CD8-positive, alpha-beta memory T cell (primary cell): ENCODE measurements around the gene LYST. TPM values are rescaled to one million over a fixed set of nuclear protein-coding genes. Genes with fewer than 3 reads are reported as not detected.

Source experiments
- CTCF ChIA-PET: fragments of 350-600 bp; sonication (Branson Sonifier 250); formaldehyde crosslinking; loops from one replicate; lab custom pipeline; 2021; ENCODE audit warnings: antibody characterized with exemption; lab: Charles Lee
- POLR2A ChIA-PET: fragments of 350-600 bp; sonication (Branson Sonifier 250); formaldehyde crosslinking; loops from one replicate; lab custom pipeline; 2021; ENCODE audit warnings: antibody characterized with exemption; lab: Charles Lee
- DNase-seq, 5 donors: peaks; one replicate each; pipeline versions ENCODE4 v3.0.0 to v3.0.0-alpha.2; 2020 to 2022; ENCODE audit warnings: mixed read lengths in 1 of 5
- H3K27ac ChIP-seq: one replicate; pipeline ENCODE4 v1.7.0; 2013; ENCODE audit warnings: low read depth, mild to moderate bottlenecking, low read length, moderate library complexity
- H3K27me3 ChIP-seq: 2 replicates; pipeline ENCODE4 v1.7.0; 2013; ENCODE audit warnings: low read length, mild to moderate bottlenecking; ENCODE audit not compliant: insufficient read depth, poor library complexity, severe bottlenecking
- H3K36me3 ChIP-seq: 2 replicates; pipeline ENCODE4 v1.7.0; 2013; ENCODE audit warnings: mild to moderate bottlenecking, low read length, moderate library complexity; ENCODE audit not compliant: insufficient read depth
- H3K4me1 ChIP-seq: 2 replicates; pipeline ENCODE4 v1.7.0; 2013; ENCODE audit warnings: mild to moderate bottlenecking, low read length, moderate library complexity; ENCODE audit not compliant: insufficient read depth
- H3K4me3 ChIP-seq: 2 replicates; pipeline ENCODE4 v1.7.0; 2013; ENCODE audit warnings: mild to moderate bottlenecking, low read length
- H3K9me3 ChIP-seq: 2 replicates; pipeline ENCODE4 v1.7.0; 2013; ENCODE audit warnings: mild to moderate bottlenecking, low read length
- H3K27ac Mint-ChIP-seq, 8 donors: one replicate each; pipeline ENCODE4 v1.8.0; 2020 to 2021; ENCODE audit warnings: mixed read lengths in 8 of 8, mild to moderate bottlenecking in 6 of 8, inconsistent platforms in 3 of 8, moderate library complexity in 3 of 8
- H3K27me3 Mint-ChIP-seq, 2 donors: one replicate each; pipeline ENCODE4 v1.8.0; 2020 to 2021; ENCODE audit warnings: mixed read lengths in 2 of 2, mild to moderate bottlenecking in 1 of 2, moderate library complexity in 1 of 2
- H3K36me3 Mint-ChIP-seq, 3 donors: one replicate each; pipeline ENCODE4 v1.8.0; 2020 to 2021; ENCODE audit warnings: mixed read lengths in 3 of 3, inconsistent platforms in 1 of 3, mild to moderate bottlenecking in 1 of 3
- H3K4me1 Mint-ChIP-seq, 3 donors: one replicate each; pipeline ENCODE4 v1.8.0; 2020 to 2021; ENCODE audit warnings: mixed read lengths in 3 of 3, inconsistent platforms in 1 of 3, mild to moderate bottlenecking in 1 of 3
- H3K4me3 Mint-ChIP-seq, 7 donors: one replicate each; pipeline ENCODE4 v1.8.0; 2020 to 2021; ENCODE audit warnings: mixed read lengths in 7 of 7, mild to moderate bottlenecking in 6 of 7, moderate library complexity in 4 of 7, inconsistent platforms in 2 of 7
- H3K9me3 Mint-ChIP-seq, 5 donors: one replicate each; pipeline ENCODE4 v1.8.0; 2020 to 2022; ENCODE audit warnings: mixed read lengths in 5 of 5, mild to moderate bottlenecking in 3 of 5, moderate library complexity in 2 of 5, inconsistent platforms in 1 of 5
- polyA plus RNA-seq: library from polyadenylated mRNA; unstranded; fragments of 300-500 nt; fragmentation: Illumina TruSeq; gene quantifications from one replicate; pipeline ENCODE4 v1.2.3, GENCODE V29; 2021
- total RNA-seq, 2 experiments: library from RNA; stranded (reverse); gene quantifications; one replicate each; pipeline ENCODE4 v1.2.3, GENCODE V29; 2021

LYST gene
- total and polyA plus RNA-seq, 3 experiments from 2014 or later, result 24.1 to 79.9 (median 76.9) TPM

DNA sequence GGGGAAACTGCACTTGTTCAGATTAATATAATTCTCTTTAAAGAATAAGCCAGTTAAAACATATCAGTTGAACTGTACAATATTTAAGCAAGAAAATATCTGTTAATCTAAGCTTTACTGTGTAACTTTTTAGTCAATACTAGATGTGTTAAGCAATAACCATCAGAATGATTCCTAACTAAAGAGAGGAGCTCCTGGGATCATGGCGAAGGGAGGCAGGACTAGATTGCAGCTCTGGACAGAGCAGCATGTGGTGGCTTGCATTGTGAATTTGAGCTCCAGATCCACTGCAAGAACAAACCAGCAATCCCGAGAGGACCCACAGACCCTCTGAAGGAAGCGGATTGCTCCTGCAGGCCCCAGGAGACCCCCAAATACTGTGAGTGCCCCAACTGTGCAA, 21.9 kb downstream of the LYST start:
- Histone ChIP-seq H3K4me1 (peaks cover 25% of the 10 kb centered on the region), H3K36me3 (no peaks in the 10 kb centered on the region), H3K4me3 (no peak overlapping the region), H3K9me3 (no peaks in the 10 kb centered on the region), H3K27ac (no peak overlapping the region), H3K27me3 (no peaks in the 10 kb centered on the region)
- Mint-ChIP-seq H3K27ac (peak overlapping the region in 3 of 8 donors; percentile 61 to 79 (median 70)), H3K27me3 (no peaks in the 10 kb centered on the region), H3K4me3 (no peak overlapping the region), H3K9me3 (peaks cover 0 to 9% (median 0%) of the 10 kb centered on the region in 5 donors), H3K4me1 (peaks cover 78 to 98% (median 79%) of the 10 kb centered on the region in 3 donors), H3K36me3 (peaks cover 0 to 12% (median 9%) of the 10 kb centered on the region in 3 donors)
- CTCF ChIA-PET, result interaction anchor here (1.3 to 3.4 kb wide), 3 partner anchors 21 to 127 kb away, joined by 3 to 11 read pairs (median 6); no protein-coding TSS in a partner anchor
- POLR2A ChIA-PET, result no interaction called here
- DNase-seq, result no peak

DNA sequence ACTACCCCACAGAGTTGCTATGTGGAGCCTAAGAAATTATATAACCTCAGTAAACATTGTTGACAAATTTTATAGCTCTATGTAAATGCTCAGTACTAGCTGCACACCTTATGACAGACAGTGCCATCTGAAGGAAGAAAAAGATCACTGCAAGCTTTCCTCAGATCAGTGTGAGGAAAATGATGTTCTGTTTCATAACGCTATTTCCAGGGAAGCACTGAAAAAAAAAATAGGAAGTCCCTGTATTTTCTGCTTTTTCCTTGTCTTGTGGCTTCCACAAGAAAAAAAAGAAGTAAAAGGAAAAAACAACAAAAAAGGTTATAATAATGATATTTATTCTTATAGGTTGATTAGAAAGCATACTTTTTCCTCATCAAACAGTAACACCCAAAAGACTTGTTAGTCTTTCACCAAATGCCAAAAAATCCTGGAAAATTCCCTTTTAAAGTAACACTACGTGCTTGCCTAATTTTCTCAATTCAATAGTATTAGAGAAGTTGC, 23.2 kb downstream of the LYST start:
- ChIA-PET POLR2A (no interaction called here), CTCF (interaction anchor here (0.6 to 1.6 kb wide), 12 partner anchors 8 to 339 kb away, joined by 3 to 12 read pairs (median 4); partner anchors contain the start of gene B3GALNT2)
- Histone ChIP-seq H3K36me3 (no peaks in the 10 kb centered on the region), H3K9me3 (no peaks in the 10 kb centered on the region), H3K4me1 (peaks cover 16% of the 10 kb centered on the region), H3K27ac (no peak overlapping the region), H3K4me3 (no peak overlapping the region), H3K27me3 (no peaks in the 10 kb centered on the region)
- DNase-seq, result no peak
- Mint-ChIP-seq H3K27ac (peak overlapping the region in 2 of 8 donors; percentile 24 to 35), H3K36me3 (peaks cover 0 to 13% (median 9%) of the 10 kb centered on the region in 3 donors), H3K27me3 (no peaks in the 10 kb centered on the region), H3K9me3 (peaks cover 0 to 9% (median 0%) of the 10 kb centered on the region in 5 donors), H3K4me3 (no peak overlapping the region), H3K4me1 (peaks cover 68 to 87% (median 71%) of the 10 kb centered on the region in 3 donors)

DNA sequence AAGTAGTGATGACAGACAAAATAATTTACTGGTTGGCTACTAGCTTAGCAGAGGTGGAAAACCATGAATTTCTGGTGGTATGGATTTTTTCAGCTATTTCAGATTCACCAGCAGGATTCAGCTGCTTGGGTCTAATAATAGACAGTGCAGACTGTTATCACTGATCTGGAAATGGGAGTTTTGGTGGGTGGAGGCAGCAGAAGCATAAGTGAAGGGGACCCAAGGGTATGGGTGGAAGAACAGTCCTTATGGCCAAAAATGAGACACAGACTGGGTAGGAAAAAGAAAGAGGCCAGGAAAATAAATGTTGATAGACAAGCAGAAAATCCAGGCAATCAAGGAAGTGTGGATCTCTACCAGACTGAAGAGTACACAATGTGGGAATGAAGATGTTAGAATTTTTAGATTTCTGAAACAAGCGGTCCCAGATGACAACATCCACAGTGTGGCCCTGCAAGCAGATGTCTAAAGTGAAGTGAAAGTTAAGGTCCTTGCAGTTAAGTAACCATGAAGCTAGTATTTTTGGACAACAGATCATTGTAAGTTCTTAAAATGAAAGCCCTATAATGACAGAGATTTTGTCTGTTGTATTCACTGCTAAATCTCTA, 24.7 kb downstream of the LYST start:
- CTCF ChIA-PET, result interaction anchor here (1.2 to 1.6 kb wide), 5 partner anchors 19 to 130 kb away, joined by 3 to 5 read pairs (median 4); no protein-coding TSS in a partner anchor
- H3K9me3 ChIP-seq, result no peaks in the 10 kb centered on the region
- H3K27ac Mint-ChIP-seq, result peak overlapping the region in 5 of 8 donors; percentile 34 to 49 (median 37)
- no peak overlapping the region for H3K27ac ChIP-seq
- peaks cover 53 to 72% (median 57%) of the 10 kb centered on the region in 3 donors for H3K4me1 Mint-ChIP-seq
- H3K27me3 ChIP-seq, result no peaks in the 10 kb centered on the region
- no peak for DNase-seq
- no peaks in the 10 kb centered on the region for H3K27me3 Mint-ChIP-seq
- POLR2A ChIA-PET, result no interaction called here
- peaks cover 10% of the 10 kb centered on the region for H3K4me1 ChIP-seq
- H3K4me3 Mint-ChIP-seq, result peak overlapping the region in 1 of 7 donors; percentile 17
- peaks cover 0 to 7% (median 0%) of the 10 kb centered on the region in 5 donors for H3K9me3 Mint-ChIP-seq
- H3K36me3 Mint-ChIP-seq, result peaks cover 0 to 10% (median 8%) of the 10 kb centered on the region in 3 donors
- no peaks in the 10 kb centered on the region for H3K36me3 ChIP-seq
- no peak overlapping the region for H3K4me3 ChIP-seq

DNA sequence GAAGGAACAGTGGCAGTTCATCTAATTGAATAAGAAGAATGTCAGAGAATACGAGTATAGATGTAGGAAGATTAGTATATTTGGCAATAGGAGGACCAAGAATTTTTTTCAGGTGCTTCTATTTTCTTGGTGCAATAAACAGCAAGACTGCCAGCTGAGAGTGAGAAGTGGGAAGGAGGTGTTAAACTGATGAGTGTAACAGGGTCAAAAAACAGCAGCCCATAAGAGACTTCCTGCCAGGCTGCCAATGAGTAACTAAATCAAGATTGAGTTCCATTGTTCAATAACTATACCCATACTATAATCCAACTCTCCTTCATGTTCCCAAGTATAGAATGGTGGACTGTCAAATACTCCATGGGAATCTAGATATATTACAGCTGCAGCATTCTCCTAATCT, 28.7 kb downstream of the LYST start:
- Mint-ChIP-seq H3K4me1 (peaks cover 35 to 48% (median 40%) of the 10 kb centered on the region in 3 donors), H3K27ac (no peak overlapping the region), H3K36me3 (peaks cover 0 to 8% (median 0%) of the 10 kb centered on the region in 3 donors), H3K27me3 (no peaks in the 10 kb centered on the region), H3K9me3 (no peaks in the 10 kb centered on the region), H3K4me3 (no peak overlapping the region)
- Histone ChIP-seq H3K4me1 (peaks cover 6% of the 10 kb centered on the region), H3K9me3 (no peaks in the 10 kb centered on the region), H3K27me3 (no peaks in the 10 kb centered on the region), H3K4me3 (no peak overlapping the region), H3K36me3 (no peaks in the 10 kb centered on the region), H3K27ac (no peak overlapping the region)
- ChIA-PET CTCF (interaction anchor here (0.8 kb wide), 1 partner anchor 133 kb away, joined by 5 read pairs; no protein-coding TSS in a partner anchor), POLR2A (interaction anchor here (0.5 to 0.7 kb wide), 3 partner anchors 19 to 424 kb away, joined by 3 read pairs; no protein-coding TSS in a partner anchor)
- DNase-seq, result no peak

DNA sequence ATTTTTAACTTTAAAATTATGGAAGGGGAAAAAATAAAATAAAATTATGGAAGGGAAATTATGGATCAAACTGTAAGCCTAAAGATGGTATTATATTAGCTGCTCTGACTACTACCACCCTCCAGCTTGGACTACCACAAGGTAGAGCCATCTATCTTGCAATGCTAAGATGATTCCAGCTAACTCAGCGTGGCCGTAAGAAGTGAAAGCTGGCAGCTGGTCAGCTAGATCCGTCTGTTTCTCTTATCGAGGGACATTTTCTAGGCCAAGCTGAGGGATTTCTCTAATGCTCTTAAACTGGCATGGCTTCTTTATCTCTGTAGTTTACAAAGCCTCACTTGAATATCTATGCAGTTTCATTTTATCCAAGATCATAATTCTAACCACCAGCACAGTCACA, 31.5 kb downstream of the LYST start:
- H3K9me3 Mint-ChIP-seq, result no peaks in the 10 kb centered on the region
- peaks cover 0 to 20% (median 4%) of the 10 kb centered on the region in 3 donors for H3K36me3 Mint-ChIP-seq
- H3K4me1 Mint-ChIP-seq, result peaks cover 24 to 36% (median 29%) of the 10 kb centered on the region in 3 donors
- H3K4me3 Mint-ChIP-seq, result peak overlapping the region in 1 of 7 donors; percentile 20
- Histone ChIP-seq H3K36me3 (no peaks in the 10 kb centered on the region), H3K27me3 (no peaks in the 10 kb centered on the region), H3K4me1 (peaks cover 6% of the 10 kb centered on the region), H3K27ac (no peak overlapping the region), H3K9me3 (no peaks in the 10 kb centered on the region), H3K4me3 (no peak overlapping the region)
- DNase-seq, result no peak
- POLR2A ChIA-PET, result no interaction called here
- H3K27ac Mint-ChIP-seq, result no peak overlapping the region
- no peaks in the 10 kb centered on the region for H3K27me3 Mint-ChIP-seq
- CTCF ChIA-PET, result interaction anchor here (1.1 to 1.2 kb wide), 2 partner anchors 8 to 10 kb away, joined by 3 read pairs; no protein-coding TSS in a partner anchor

DNA sequence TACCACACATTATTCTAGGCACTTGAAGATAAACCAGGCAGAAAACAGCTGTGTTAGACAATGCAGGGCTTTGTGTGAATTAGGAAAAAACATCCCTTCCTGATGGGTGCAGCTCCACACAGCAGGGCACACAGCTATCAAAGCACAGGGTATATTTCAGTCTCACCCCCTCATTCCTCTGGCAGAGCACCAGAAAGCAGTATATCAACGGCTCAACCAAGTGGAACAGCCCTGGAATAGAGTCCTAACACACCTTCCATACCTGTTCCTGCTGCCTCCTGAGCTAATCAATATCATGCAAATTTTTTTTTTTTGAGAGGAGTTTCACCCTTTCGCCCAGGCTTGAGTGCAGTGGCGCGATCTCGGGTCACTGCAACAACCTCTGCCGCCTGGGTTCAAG, 32.1 kb downstream of the LYST start:
- no peak overlapping the region for H3K27ac ChIP-seq
- no peaks in the 10 kb centered on the region for H3K9me3 ChIP-seq
- no peak overlapping the region for H3K4me3 Mint-ChIP-seq
- no peaks in the 10 kb centered on the region for H3K27me3 Mint-ChIP-seq
- DNase-seq, result no peak
- peak overlapping the region in 3 of 8 donors; percentile 29 to 75 (median 58) for H3K27ac Mint-ChIP-seq
- H3K4me3 ChIP-seq, result no peak overlapping the region
- CTCF ChIA-PET, result interaction anchor here (0.7 to 1.2 kb wide), 3 partner anchors 9 to 137 kb away, joined by 3 read pairs; no protein-coding TSS in a partner anchor
- no peaks in the 10 kb centered on the region for H3K9me3 Mint-ChIP-seq
- H3K4me1 Mint-ChIP-seq, result peaks cover 18 to 30% (median 26%) of the 10 kb centered on the region in 3 donors
- POLR2A ChIA-PET, result no interaction called here
- peaks cover 6% of the 10 kb centered on the region for H3K4me1 ChIP-seq
- no peaks in the 10 kb centered on the region for H3K27me3 ChIP-seq
- H3K36me3 Mint-ChIP-seq, result peaks cover 0 to 22% (median 4%) of the 10 kb centered on the region in 3 donors
- H3K36me3 ChIP-seq, result no peaks in the 10 kb centered on the region

DNA sequence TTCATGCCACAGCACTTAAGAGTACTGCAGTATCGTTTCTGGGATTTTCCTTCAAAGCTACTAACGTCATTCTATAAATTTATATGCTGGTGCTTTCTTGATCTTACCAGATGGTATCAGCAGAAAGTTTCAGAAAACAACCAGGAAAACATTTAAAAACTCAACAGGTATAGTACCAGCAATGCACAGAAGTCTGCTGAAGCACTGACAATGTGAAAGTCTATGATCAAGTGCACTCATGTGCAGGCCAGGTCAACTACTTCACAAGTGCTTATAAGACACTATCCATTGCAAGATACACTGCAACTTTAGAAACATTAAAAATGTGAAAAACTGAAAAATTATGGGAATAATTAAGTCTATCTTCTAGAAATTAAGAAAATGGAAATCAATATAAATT, 34.7 kb downstream of the LYST start:
- H3K9me3 Mint-ChIP-seq, result no peaks in the 10 kb centered on the region

More for the DNA sequence above, 34.7 kb downstream of the LYST start:
- no peak for DNase-seq
- peak overlapping the region in 1 of 8 donors; percentile 36 for H3K27ac Mint-ChIP-seq
- no peak overlapping the region for H3K27ac ChIP-seq
- H3K36me3 ChIP-seq, result no peaks in the 10 kb centered on the region
- POLR2A ChIA-PET, result no interaction called here
- no peaks in the 10 kb centered on the region for H3K4me1 ChIP-seq
- H3K4me1 Mint-ChIP-seq, result peaks cover 21 to 34% (median 25%) of the 10 kb centered on the region in 3 donors
- H3K36me3 Mint-ChIP-seq, result peaks cover 0 to 39% (median 6%) of the 10 kb centered on the region in 3 donors
- H3K27me3 Mint-ChIP-seq, result no peaks in the 10 kb centered on the region
- H3K9me3 ChIP-seq, result no peaks in the 10 kb centered on the region
- CTCF ChIA-PET, result interaction anchor here (1.2 to 4.0 kb wide), 2 partner anchors 34 to 140 kb away, joined by 4 to 18 read pairs; no protein-coding TSS in a partner anchor
- H3K4me3 Mint-ChIP-seq, result no peak overlapping the region
- no peak overlapping the region for H3K4me3 ChIP-seq
- H3K27me3 ChIP-seq, result no peaks in the 10 kb centered on the region
